HG03060 (cell line): Measurements from ENCODE around the gene SGPL1.

Source experiments
- ATAC-seq: cut with Tn5 transposase; IDR thresholded peaks from one replicate; pipeline ENCODE4 v1.9.1; 2021; ENCODE audit warnings: low read depth, moderate number of reproducible peaks; ENCODE audit not compliant: unreplicated experiment

The SGPL1 gene

GRCh38 chr10:70901276-70901878, 85.6 kb downstream of the SGPL1 start:
- ATAC-seq, result no peak

GRCh38 chr10:70902661-70903261, 87.0 kb downstream of the SGPL1 start:
- ATAC-seq, result no peak

- no peak for ATAC-seq
Observed at GRCh38 chr10:70903262-70903921, 87.6 kb downstream of the SGPL1 start.

- no peak for ATAC-seq
Observed at GRCh38 chr10:70905071-70906021, 89.6 kb downstream of the SGPL1 start.

- no peak for ATAC-seq
Observed at GRCh38 chr10:70906031-70906783, 90.5 kb downstream of the SGPL1 start.

GRCh38 chr10:70906953-70907636, 91.3 kb downstream of the SGPL1 start:
- ATAC-seq, result no peak

- ATAC-seq, result no peak
Observed at GRCh38 chr10:70907637-70908405, 92.1 kb downstream of the SGPL1 start.

GRCh38 chr10:70908406-70909296, 92.9 kb downstream of the SGPL1 start:
- ATAC-seq, result no peak

- ATAC-seq, result no peak
Observed at GRCh38 chr10:70909326-70909935, 93.7 kb downstream of the SGPL1 start.

GRCh38 chr10:70910486-70911341, 95.0 kb downstream of the SGPL1 start:
- ATAC-seq, result no peak

GRCh38 chr10:70911386-70911785, 95.6 kb downstream of the SGPL1 start:
- no peak for ATAC-seq

GRCh38 chr10:70912556-70912955, 96.8 kb downstream of the SGPL1 start:
- ATAC-seq, result no peak

- ATAC-seq, result no peak
Observed at GRCh38 chr10:70913191-70913892, 97.6 kb downstream of the SGPL1 start.

GRCh38 chr10:70913893-70914240, 98.1 kb downstream of the SGPL1 start:
- ATAC-seq, result no peak

- no peak for ATAC-seq
Observed at GRCh38 chr10:70914316-70914864, 98.6 kb downstream of the SGPL1 start.

GRCh38 chr10:70915206-70915605, 99.5 kb downstream of the SGPL1 start:
- no peak for ATAC-seq
